K562 (cell line): ENCODE results near the gene RNF144A. TPM values are rescaled to one million over a fixed set of nuclear protein-coding genes. Genes with fewer than 3 reads are reported as not detected.

Experiments used
- BACH1 ChIP-seq: fragments of 200-800 bp; sonication (Bioruptor generic); IDR thresholded peaks from 2 replicates; pipeline ENCODE4 v1.6.1; 2016; ENCODE audit warnings: missing genetic modification characterization, missing compliant biosample characterization
- E2F3 ChIP-seq: fragments of 250-450 bp; sonication (Bioruptor Pico); IDR thresholded peaks from 2 replicates; pipeline ENCODE4 v1.4.0; 2020; ENCODE audit warnings: mild to moderate bottlenecking
- FOXA3 ChIP-seq, 2 experiments: fragments of 450-650 bp in 1 of 2; sonication (generic) in 1 of 2; formaldehyde crosslinking; IDR thresholded peaks in 1 of 2; conservative IDR thresholded peaks in 1 of 2; 2 replicates each; pipeline versions ENCODE4 v1.4.0 to v1.8.0; 2020 to 2022; ENCODE audit warnings: mild to moderate bottlenecking in 2 of 2, missing genetic modification reagents in 1 of 2
- FOXJ2 ChIP-seq: fragments of 200-800 bp; sonication (Bioruptor generic); IDR thresholded peaks from 2 replicates; pipeline ENCODE4 v1.6.1; 2016; ENCODE audit warnings: missing genetic modification characterization, missing compliant biosample characterization
- NFYB ChIP-seq: IDR thresholded peaks from 2 replicates; pipeline ENCODE4 v1.6.1; 2011; ENCODE audit warnings: mild to moderate bottlenecking, moderate library complexity; ENCODE audit not compliant: insufficient read length; ENCODE audit errors: extremely low read depth
- PHF20 ChIP-seq: fragments of 450-650 bp; IDR thresholded peaks from 2 replicates; pipeline ENCODE4 v1.6.1; 2018; ENCODE audit not compliant: partially characterized antibody
- PHF8 ChIP-seq: fragments of 200-600 bp; sonication (generic); IDR thresholded peaks from 2 replicates; pipeline ENCODE4 v1.6.1; 2012; ENCODE audit warnings: mixed run types, mild to moderate bottlenecking, inconsistent platforms, low read length, moderate library complexity, borderline replicate concordance
- PTBP1 ChIP-seq: fragments of 200-400 bp; formaldehyde crosslinking; IDR thresholded peaks from 2 replicates; pipeline ENCODE4 v1.6.1; 2017; ENCODE audit warnings: low read depth, low read length
- SMAD3 ChIP-seq: fragments of 450-650 bp; formaldehyde crosslinking; conservative IDR thresholded peaks from 2 replicates; pipeline ENCODE4 v1.4.0; 2020; ENCODE audit warnings: mild to moderate bottlenecking
- SMARCC2 ChIP-seq: fragments of 450-650 bp; IDR thresholded peaks from 2 replicates; pipeline ENCODE4 v1.6.1; 2017; ENCODE audit warnings: antibody characterized with exemption, moderate library complexity, mild to moderate bottlenecking, low read depth
- TEAD1 ChIP-seq, 2 experiments: fragments of 450-650 bp in 1 of 2; sonication (generic) in 1 of 2; formaldehyde crosslinking; IDR thresholded peaks; 2 replicates each; pipeline versions ENCODE4 v1.4.0 to v1.8.0; 2020 to 2022; ENCODE audit warnings: mild to moderate bottlenecking in 2 of 2, missing genetic modification reagents in 1 of 2
- ZNF232 ChIP-seq: sonication (generic); formaldehyde crosslinking; IDR thresholded peaks from 2 replicates; pipeline ENCODE4 v1.8.0; 2022; ENCODE audit warnings: mild to moderate bottlenecking, missing genetic modification reagents
- ZNF41 ChIP-seq: fragments of 250-450 bp; sonication (Bioruptor Pico); conservative IDR thresholded peaks from 2 replicates; pipeline ENCODE4 v1.4.0; 2020; ENCODE audit warnings: mild to moderate bottlenecking
- ZNF584 ChIP-seq: fragments of 200-800 bp; sonication (Bioruptor generic); IDR thresholded peaks from 2 replicates; pipeline ENCODE4 v1.6.1; 2016; ENCODE audit warnings: low read depth, mild to moderate bottlenecking, missing genetic modification characterization, missing compliant biosample characterization
- ZNF785 ChIP-seq: fragments of 250-450 bp; sonication (Bioruptor Pico); IDR thresholded peaks from 2 replicates; pipeline ENCODE4 v1.4.0; 2020; ENCODE audit warnings: mild to moderate bottlenecking
- polyA plus RNA-seq, 8 experiments: library from polyadenylated mRNA; depleted of rRNA in 4 of 8; stranded (reverse) in 5 of 8; unstranded in 3 of 8; fragments of >200 nt; fragmentation: Nextera tagmentation in 2 of 8; fragmentation: Illumina TruSeq in 1 of 8; extraction: Ambion mirVana in 2 of 8; extraction: Trizol in 1 of 8; gene quantifications; 2 replicates each; pipeline versions ENCODE4 v1.2.1 to v1.2.3, GENCODE V29; 2011 to 2014; ENCODE audit warnings: inconsistent platforms in 1 of 8, missing spikeins in 1 of 8
- total RNA-seq, 7 experiments: library from RNA; depleted of rRNA in 6 of 7; stranded (reverse); fragments of >200 nt in 6 of 7; fragmentation: Illumina TruSeq in 2 of 7; extraction: Trizol in 2 of 7; gene quantifications; 2 replicates each; pipeline versions ENCODE4 v1.2.1 to v1.2.3, GENCODE V29; 2011 to 2021; ENCODE audit warnings: low replicate concordance in 1 of 7
- TF ChIP-seq, protein P1 (sequence below): fragments of 200-600 bp; sonication (generic); IDR thresholded peaks from one replicate; pipeline ENCODE4 v1.6.1; 2012; ENCODE audit warnings: mild to moderate bottlenecking, low read depth, low read length, inconsistent platforms
- TF ChIP-seq, protein P2 (sequence below): fragments of 450-650 bp; IDR thresholded peaks from 2 replicates; pipeline ENCODE4 v1.6.1; 2016; ENCODE audit warnings: borderline replicate concordance

Gene RNF144A
- total and polyA plus RNA-seq, 9 of the 15 experiments (the other 6 are each of a cell fraction or from before 2014, with no cell fraction given) = 0.96 to 11.3 (median 6.2) TPM

DNA sequence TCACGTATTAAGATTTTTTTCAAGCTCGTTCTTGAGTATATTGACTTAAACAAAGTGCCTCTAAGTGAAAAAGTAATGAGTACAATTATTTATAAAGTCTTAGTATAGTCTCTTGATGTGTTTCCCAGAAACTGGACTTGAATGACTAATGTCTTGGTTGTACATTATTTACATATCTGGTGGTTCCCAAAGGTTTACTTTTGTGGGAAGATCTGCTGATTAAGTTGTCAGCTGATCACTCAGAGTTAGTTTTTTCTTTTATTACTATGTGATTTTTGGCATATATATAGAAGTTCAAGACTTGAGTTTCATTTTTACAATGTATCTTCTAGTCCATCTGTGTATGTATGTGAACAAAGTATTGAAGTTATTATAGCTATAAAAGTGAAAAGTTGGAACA, 29.5 kb downstream of the RNF144A start (continued):
- TF ChIP-seq, protein P1, sequence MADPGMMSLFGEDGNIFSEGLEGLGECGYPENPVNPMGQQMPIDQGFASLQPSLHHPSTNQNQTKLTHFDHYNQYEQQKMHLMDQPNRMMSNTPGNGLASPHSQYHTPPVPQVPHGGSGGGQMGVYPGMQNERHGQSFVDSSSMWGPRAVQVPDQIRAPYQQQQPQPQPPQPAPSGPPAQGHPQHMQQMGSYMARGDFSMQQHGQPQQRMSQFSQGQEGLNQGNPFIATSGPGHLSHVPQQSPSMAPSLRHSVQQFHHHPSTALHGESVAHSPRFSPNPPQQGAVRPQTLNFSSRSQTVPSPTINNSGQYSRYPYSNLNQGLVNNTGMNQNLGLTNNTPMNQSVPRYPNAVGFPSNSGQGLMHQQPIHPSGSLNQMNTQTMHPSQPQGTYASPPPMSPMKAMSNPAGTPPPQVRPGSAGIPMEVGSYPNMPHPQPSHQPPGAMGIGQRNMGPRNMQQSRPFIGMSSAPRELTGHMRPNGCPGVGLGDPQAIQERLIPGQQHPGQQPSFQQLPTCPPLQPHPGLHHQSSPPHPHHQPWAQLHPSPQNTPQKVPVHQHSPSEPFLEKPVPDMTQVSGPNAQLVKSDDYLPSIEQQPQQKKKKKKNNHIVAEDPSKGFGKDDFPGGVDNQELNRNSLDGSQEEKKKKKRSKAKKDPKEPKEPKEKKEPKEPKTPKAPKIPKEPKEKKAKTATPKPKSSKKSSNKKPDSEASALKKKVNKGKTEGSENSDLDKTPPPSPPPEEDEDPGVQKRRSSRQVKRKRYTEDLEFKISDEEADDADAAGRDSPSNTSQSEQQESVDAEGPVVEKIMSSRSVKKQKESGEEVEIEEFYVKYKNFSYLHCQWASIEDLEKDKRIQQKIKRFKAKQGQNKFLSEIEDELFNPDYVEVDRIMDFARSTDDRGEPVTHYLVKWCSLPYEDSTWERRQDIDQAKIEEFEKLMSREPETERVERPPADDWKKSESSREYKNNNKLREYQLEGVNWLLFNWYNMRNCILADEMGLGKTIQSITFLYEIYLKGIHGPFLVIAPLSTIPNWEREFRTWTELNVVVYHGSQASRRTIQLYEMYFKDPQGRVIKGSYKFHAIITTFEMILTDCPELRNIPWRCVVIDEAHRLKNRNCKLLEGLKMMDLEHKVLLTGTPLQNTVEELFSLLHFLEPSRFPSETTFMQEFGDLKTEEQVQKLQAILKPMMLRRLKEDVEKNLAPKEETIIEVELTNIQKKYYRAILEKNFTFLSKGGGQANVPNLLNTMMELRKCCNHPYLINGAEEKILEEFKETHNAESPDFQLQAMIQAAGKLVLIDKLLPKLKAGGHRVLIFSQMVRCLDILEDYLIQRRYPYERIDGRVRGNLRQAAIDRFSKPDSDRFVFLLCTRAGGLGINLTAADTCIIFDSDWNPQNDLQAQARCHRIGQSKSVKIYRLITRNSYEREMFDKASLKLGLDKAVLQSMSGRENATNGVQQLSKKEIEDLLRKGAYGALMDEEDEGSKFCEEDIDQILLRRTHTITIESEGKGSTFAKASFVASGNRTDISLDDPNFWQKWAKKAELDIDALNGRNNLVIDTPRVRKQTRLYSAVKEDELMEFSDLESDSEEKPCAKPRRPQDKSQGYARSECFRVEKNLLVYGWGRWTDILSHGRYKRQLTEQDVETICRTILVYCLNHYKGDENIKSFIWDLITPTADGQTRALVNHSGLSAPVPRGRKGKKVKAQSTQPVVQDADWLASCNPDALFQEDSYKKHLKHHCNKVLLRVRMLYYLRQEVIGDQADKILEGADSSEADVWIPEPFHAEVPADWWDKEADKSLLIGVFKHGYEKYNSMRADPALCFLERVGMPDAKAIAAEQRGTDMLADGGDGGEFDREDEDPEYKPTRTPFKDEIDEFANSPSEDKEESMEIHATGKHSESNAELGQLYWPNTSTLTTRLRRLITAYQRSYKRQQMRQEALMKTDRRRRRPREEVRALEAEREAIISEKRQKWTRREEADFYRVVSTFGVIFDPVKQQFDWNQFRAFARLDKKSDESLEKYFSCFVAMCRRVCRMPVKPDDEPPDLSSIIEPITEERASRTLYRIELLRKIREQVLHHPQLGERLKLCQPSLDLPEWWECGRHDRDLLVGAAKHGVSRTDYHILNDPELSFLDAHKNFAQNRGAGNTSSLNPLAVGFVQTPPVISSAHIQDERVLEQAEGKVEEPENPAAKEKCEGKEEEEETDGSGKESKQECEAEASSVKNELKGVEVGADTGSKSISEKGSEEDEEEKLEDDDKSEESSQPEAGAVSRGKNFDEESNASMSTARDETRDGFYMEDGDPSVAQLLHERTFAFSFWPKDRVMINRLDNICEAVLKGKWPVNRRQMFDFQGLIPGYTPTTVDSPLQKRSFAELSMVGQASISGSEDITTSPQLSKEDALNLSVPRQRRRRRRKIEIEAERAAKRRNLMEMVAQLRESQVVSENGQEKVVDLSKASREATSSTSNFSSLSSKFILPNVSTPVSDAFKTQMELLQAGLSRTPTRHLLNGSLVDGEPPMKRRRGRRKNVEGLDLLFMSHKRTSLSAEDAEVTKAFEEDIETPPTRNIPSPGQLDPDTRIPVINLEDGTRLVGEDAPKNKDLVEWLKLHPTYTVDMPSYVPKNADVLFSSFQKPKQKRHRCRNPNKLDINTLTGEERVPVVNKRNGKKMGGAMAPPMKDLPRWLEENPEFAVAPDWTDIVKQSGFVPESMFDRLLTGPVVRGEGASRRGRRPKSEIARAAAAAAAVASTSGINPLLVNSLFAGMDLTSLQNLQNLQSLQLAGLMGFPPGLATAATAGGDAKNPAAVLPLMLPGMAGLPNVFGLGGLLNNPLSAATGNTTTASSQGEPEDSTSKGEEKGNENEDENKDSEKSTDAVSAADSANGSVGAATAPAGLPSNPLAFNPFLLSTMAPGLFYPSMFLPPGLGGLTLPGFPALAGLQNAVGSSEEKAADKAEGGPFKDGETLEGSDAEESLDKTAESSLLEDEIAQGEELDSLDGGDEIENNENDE = no peak
- TF ChIP-seq TEAD1 (CRISPR knock-in tag; IDR thresholded peaks at IDR 0.05) (no peak), ZNF232 (no peak), E2F3 (CRISPR knock-in tag) (no peak), FOXJ2 (peak; percentile 56; the same call in 1 of the 2 replicates), SMARCC2 (no peak), FOXA3 (CRISPR knock-in tag; conservative IDR thresholded peaks at IDR 0.05 in 1 of 2, IDR thresholded peaks at IDR 0.05 in 1 of 2) (peak in 1 of 2 experiments; percentile 49; a peak in 2 of 4 replicates), ZNF41 (no peak), NFYB (no peak), ZNF584 (CRISPR knock-in tag) (no peak), BACH1 (tag) (no peak), SMAD3 (CRISPR knock-in tag) (no peak), ZNF785 (no peak), PHF8 (no peak), PTBP1 (no peak), PHF20 (no peak)
- TF ChIP-seq, protein P2, sequence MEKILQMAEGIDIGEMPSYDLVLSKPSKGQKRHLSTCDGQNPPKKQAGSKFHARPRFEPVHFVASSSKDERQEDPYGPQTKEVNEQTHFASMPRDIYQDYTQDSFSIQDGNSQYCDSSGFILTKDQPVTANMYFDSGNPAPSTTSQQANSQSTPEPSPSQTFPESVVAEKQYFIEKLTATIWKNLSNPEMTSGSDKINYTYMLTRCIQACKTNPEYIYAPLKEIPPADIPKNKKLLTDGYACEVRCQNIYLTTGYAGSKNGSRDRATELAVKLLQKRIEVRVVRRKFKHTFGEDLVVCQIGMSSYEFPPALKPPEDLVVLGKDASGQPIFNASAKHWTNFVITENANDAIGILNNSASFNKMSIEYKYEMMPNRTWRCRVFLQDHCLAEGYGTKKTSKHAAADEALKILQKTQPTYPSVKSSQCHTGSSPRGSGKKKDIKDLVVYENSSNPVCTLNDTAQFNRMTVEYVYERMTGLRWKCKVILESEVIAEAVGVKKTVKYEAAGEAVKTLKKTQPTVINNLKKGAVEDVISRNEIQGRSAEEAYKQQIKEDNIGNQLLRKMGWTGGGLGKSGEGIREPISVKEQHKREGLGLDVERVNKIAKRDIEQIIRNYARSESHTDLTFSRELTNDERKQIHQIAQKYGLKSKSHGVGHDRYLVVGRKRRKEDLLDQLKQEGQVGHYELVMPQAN = no peak
